Measurements from ENCODE around the gene ZC3H7B. TPM values are rescaled to one million over a fixed set of nuclear protein-coding genes. Genes with fewer than 3 reads are reported as not detected.

Gene ZC3H7B
- total RNA-seq, 1 experiment from 2014 or later: 58.7 TPM

Small RNAs within 50 kb of the gene (small RNA-seq; reads per million reads assigned to genes)
- gene MIR6889 (not detected), gene RNU6-495P (not detected)

Other genes starting within 250 kb of the ZC3H7B start
- gene EP300, start 208.9 kb upstream of the ZC3H7B start, total RNA-seq (2014; rRNA removed; shearing (Covaris generic)): 20.9 and 21.0 TPM in 2 replicates
- 25.6 and 25.9 TPM in 2 replicates for gene L3MBTL2, start 96.2 kb upstream of the ZC3H7B start, total RNA-seq (2014; rRNA removed; shearing (Covaris generic))
- not detected in 2 replicates for gene CHADL, start 60.6 kb upstream of the ZC3H7B start, total RNA-seq (2014; rRNA removed; shearing (Covaris generic))
- 189 and 198 TPM in 2 replicates for gene RANGAP1, start 15.3 kb upstream of the ZC3H7B start, total RNA-seq (2014; rRNA removed; shearing (Covaris generic))
- gene TEF, start 80.4 kb downstream of the ZC3H7B start, total RNA-seq (2014; rRNA removed; shearing (Covaris generic)): 4.1 and 6.7 TPM in 2 replicates
- gene TOB2, start 145.3 kb downstream of the ZC3H7B start, total RNA-seq (2014; rRNA removed; shearing (Covaris generic)): 14.2 and 23.8 TPM in 2 replicates
- 147 and 167 TPM in 2 replicates for gene PHF5A, start 167.2 kb downstream of the ZC3H7B start, total RNA-seq (2014; rRNA removed; shearing (Covaris generic))
- gene ACO2, start 167.6 kb downstream of the ZC3H7B start, total RNA-seq (2014; rRNA removed; shearing (Covaris generic)): 75.6 and 86.8 TPM in 2 replicates
- gene POLR3H, start 242.9 kb downstream of the ZC3H7B start, total RNA-seq (2014; rRNA removed; shearing (Covaris generic)): 21.5 and 26.6 TPM in 2 replicates